Stimulated activated CD4-positive, alpha-beta T cell treated with anti-CD3 and anti-CD28 coated beads, TNF-alpha, amount 100 ng/mL, for 1 hour (primary cell): ENCODE measurements around the gene EFEMP1.
"Not testable (repeated sequence)": the region's sequence is repeated elsewhere in the genome, so short reads cannot be mapped to it uniquely, and the experiment has no call there.

Source experiments
- DNase-seq, 3 donors: peaks; one replicate each; pipeline ENCODE4 v3.0.0-alpha.2; 2020; ENCODE audit warnings: low read depth in 3 of 3, low spot score in 1 of 3

EFEMP1 gene

GRCh38 chr2:55831671-55832410 lies 91.7 kb downstream of the EFEMP1 start:
- DNase-seq: not testable (repeated sequence)

- no peak for DNase-seq
Measured at GRCh38 chr2:55827855-55828254, 95.7 kb downstream of the EFEMP1 start.

DNA sequence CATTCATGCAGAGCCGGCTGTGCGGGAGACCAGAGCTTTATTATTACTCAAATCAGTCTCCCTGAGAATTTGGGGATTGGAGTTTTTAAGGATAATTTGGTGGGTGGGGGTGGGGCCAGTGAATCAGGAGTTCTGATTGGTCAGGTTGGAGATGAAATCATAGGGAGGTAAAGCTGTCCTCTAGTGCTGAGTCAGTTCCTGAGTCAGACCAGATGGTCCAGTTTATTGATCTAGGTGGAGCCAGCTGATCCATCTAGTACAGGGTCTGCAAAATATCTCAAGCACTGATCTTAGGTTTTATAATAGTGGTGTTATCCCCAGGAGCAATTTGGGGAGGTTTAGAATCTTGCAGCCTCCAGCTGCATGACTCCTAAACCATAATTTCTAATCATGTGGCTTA lies 96.2 kb downstream of the EFEMP1 start:
- not testable (repeated sequence) for DNase-seq

GRCh38 chr2:55826246-55826645 lies 97.3 kb downstream of the EFEMP1 start:
- no peak for DNase-seq

GRCh38 chr2:55824551-55825096 lies 99.0 kb downstream of the EFEMP1 start:
- DNase-seq: no peak
